Stimulated activated CD8-positive, alpha-beta memory T cell treated with anti-CD3 and anti-CD28 coated beads, Interleukin-4, amount 100 ng/mL, for 48 hours (primary cell): ENCODE measurements around the gene COPRS.
"Not testable (repeated sequence)": the region's sequence is repeated elsewhere in the genome, so short reads cannot be mapped to it uniquely, and the experiment has no call there.

Experiments used
- DNase-seq: peaks from one replicate; pipeline ENCODE4 v3.0.0-alpha.2; 2020

COPRS gene

DNA sequence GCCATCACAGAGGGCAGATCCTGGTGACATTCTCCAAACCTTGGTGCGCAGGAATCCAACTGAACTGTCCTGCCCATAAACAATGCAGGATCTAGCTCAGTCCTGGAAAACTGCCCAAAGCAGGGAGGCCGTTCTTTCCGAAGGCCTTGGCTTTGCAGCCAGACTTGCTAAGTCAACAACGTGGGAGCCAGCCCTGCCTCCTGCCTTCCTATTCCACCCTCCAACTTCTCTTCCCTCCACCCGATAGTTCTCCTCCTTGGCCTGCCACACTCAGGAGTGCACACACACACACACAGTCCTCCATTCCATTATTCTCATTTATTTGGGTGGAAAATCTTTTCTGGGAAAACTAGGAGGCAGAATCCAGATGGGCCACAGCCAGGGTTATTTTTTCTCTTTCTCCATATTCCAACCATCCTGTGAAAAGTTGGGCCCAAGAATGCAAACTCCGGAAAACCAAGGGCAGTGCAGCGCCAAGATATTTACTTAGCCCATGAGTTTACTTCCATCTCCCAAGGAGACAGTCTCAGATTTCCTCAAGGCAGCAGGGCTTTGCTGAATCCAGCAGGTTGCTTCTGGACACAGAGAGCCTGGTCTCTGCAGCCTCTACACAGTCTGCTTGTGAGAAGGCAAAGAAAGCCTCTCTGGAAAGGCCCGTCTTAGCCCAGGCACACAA is 15.8 kb downstream of the COPRS start:
- DNase-seq = no peak

DNA sequence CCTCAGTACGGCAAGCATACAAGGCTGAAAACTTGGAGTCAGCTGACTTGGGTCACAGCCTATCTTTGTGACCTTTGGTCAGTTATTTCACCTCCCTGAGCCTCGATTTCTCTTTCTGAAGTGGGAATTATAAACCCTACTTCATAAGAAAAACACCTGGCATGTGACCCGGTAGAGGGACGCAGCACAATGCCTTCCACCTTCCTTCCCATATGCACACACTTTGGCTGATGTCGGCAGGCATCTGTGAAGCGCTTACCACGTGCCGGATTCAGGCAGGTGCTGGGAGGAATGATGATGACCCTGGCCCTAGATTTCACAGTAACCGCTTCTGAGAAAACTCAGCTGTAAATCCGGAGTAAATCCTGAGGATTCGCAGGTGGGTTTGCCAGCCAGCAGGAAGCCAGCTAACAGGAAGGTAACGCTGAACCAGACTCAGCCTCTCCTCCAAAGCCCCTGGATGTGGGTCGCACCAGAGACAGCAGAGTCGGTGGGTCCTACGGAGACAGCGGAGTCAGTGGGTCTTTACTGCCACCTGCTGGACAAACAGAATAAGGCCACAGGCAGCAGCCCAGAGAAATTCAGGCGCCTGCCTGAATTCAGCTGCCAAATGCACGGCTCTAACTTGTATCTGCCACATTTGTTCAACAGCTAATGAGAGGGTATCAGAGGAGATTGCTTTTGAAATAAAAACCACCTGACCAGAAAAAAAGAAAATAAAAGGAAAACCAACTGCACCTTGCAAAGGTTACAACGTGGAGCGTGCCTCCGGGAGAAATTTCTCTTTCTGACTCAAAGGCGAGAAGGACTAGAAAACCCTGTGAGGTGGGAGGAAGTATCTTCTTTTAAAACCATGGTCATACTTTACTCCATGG is 16.6 kb downstream of the COPRS start:
- DNase-seq = peak; percentile 77

DNA sequence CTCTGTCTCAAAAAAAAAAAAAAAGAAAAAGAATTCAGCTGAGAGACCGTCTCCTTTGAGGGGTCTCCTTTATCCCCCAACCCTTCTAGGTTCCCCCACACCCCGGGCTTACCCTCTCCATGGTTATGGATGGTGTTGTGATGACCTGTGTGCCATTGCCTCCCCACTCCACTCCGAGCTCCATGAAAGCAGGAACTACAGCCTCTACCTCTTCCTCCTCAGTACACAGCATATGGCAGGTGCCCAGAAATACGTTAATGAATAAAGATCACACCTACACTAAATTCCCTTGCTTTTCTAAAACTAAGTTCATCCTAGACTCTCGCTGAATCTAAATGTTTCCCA is 17.2 kb downstream of the COPRS start:
- DNase-seq = no peak

DNA sequence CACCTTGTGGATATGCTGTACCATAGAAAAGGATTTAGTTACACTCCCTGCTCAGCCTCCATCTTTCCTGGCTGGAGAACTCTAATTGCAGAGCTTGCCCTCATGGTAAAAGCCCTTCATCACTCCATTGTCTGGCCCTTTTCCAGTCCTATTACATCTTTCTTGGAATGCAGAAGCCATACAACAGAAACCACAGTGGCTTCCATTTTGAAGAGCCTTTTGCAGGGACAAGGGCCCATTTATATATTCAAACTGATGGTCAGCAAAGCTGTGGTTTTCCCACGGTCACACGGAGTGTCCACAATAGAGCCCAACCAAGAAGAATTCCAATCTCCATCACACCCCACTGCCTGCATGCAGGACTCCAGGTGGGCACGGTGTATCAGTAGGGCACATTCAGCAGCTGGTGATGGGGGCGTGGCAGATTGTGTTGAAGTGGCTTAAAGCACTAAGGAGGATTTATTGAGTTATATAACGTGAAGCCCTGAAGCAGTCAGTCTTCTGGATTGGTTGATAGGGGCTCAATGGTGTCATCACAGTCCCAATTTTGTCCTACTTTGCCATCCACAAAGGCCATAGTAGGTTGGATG is 20.3 kb downstream of the COPRS start:
- no peak for DNase-seq

DNA sequence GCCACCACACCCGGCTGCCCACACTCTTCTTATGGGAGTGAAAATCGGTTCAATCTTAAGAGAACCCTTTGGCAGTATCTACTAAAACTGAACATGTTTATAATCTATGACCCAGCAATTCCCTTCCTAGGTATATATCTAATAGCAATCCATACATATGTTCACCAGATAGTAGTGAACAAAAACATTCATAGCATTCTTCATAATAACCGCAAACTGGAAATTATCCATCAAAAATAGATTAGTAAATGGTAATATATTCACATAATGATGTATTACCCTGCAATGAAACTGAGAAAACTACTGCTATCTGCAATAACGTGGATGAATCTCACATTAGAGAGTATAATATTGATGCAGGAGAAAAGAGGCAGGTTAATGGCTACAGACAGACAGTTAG is 23.1 kb downstream of the COPRS start:
- no peak for DNase-seq

DNA sequence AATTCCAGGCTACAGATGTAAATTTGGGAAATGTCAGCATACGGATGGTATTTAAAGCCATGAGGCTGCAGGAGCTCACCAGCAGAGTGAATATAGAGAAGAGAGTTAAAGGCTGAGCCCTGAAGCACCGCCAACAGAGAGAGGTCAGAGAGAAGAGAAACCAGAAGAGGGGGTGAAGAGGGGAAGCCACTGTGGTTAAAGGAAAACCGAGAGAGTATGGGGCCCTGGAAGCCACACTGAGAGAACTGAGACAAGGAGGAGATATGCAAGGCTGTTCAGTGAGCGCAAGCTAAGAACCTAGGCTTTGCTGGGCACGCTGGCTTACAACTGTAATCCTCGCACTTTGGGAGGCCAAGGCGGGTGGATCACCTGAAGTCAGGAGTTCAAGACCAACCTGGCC is 24.6 kb downstream of the COPRS start:
- DNase-seq = no peak

DNA sequence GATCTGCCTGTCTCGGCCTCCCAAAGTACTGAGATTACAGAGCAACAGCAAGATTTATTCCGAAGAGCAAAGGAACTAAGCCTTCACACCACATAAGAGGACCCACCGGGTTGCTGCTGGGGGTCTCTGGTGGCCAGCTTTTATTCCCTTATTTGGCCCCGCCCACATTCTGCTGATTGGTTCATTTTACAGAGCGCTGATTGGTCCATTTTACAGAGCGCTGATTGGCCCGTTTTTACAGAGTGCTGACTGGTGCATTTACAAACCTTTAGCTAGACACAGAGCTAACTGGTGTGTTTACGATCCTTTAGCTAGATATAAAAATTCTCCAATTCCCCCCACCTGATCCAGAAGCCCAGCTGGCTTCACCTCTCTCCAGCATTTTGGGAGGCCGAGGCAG is 26.3 kb downstream of the COPRS start:
- no peak for DNase-seq

DNA sequence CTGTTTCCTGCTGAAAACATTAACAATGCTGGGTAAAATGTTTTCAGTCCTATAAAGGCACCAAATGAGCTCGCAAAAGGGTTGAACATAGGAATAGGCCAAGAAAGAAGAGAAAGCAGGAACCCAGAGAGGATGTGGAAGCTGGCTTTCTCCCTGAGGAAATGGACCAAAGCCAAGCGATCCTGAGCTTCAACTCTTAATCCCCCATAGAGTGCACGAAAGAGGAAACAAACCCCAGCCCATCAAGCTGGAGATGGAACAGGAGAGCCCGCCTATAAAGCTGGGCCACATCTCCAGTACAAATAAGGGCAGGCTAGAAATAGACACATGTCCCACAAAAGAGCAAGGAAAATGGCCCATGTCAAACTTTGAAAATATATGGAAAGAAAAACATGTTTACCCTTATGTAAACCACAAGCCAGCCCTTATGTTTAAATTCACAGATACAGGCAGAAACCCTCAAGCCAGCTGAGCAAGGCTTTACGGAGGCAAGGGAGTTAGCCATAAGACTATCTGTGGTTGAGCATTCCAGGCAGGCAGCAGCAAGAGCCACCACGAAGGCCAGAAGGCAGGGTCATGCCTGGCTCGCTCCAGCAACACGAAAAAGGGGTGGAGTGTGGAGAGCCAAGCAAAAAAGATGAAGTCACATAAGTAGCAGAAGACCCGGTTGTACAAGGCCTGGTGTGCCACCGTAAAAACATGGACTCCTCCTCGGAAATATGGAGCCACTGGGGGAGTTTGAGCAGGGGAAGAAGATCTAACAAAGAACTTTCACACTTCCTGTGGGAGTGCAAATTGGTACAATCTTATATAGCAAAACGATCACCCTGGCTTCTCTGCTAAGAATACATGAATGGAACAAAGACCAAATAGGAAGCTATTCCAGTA is 27.8 kb downstream of the COPRS start:
- no peak for DNase-seq

DNA sequence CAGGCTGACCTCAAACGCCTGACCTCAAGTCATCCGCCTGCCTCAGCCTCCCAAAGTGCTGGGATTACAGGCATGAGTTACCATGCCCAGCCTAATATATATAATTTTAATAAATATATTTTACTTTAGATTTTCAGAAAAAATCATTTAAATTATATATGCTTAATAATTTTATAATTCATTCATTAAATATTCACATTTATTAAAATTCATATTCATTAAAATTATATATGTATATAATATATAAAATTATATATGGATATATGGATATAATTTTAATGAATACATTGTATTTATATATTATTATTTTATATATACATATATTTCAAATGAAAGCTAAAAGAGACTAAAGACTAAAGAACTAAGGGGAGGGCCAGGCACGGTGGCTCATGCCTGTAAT is 29.4 kb downstream of the COPRS start:
- no peak for DNase-seq

DNA sequence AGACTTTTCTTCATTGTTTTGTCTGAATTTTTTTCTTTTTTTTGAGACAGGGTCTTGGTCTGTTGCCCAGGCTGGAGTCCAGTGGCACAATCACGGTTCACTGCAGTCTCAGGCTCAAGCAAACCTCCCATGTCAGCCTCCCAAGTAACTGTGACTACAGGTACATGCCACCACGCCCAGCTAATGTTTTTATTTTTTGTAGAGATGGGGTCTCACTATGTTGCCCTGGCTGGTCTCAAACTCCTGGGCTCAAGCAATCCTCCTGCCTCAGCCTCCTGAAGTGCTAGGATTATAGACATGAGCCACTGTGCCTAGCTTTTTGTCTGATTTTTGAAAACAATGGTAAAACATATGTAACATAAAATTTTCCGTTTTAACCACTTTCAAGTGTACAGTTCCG is 30.1 kb downstream of the COPRS start:
- not testable (repeated sequence) for DNase-seq

DNA sequence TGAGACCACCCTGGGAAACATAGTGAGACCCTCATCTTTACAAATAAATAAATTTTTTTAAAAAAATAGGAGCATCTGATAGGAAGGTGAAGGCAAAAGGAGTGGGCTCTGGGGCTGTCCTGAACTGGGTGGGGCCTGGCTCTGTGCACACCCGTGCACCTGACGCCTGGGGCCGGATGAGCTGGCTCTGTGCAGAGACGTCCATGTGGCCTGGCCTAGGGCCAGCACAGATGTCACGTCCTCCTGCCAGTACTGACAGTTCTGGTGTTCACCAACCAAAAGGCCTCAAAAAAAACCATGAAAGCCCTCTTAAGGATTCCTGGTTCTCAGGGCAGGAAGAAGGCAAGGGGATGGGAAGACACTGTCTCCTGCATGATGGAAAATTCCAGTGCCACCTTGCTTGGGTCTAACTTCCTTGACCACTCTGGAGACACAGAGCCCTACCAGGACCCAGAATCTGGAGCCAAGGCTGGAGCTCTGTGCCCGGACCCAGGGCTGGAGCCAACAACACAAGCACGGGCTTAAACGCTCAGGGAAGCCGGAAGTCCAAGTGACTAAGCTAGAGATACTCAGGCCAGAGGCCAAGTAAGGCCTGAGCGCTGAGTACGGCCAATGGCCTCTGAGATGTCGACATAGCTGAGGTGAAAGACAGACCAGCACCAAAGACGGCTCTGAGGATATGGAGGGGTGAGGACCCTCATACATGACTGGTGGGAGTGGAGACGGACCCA is 32.9 kb downstream of the COPRS start:
- no peak for DNase-seq

DNA sequence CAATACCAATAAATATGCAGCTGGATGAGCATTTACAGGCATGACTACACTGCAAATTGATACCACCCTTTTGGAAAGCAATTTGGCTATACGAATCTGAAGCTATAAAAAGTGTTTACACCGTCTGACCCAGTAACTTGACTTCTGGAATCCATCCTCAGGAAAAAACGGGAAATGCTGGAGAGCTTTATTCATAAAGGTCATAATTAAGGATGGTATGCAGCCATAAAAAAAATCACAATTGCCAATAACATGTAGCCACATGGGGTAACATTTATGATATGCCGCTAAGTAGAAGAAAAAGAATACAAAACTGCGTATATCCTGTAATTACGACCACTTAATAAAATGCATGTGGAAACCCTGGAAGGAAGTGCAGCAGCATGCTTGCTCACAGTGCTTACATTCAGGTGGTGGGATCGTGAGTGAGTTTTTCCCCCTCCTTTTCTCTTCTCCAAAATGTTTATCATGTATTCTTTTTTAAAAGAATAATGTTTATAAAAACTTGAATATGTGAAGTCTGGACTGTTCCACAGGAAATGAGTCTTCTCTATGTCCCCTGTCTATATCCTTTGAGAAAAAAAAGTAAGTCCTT is 34.2 kb downstream of the COPRS start:
- DNase-seq = no peak

DNA sequence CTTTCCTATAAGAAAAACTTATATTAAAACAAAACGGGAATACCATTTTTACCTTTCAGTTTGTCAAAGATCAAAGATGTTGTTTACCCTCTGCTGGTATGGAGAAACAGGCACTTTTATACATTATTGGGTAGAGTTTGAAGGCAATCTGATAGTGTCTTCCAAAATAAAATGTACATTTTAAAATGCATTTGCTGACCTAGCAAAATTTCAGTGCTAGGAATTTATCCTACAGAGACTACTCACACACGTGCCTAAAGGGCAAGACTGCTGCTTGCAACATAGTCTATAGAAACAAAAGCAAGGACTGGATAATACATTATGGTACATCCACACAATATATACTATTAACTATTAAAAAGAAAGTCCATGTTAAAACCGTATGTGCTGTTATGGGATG is 36.0 kb downstream of the COPRS start:
- DNase-seq = no peak

DNA sequence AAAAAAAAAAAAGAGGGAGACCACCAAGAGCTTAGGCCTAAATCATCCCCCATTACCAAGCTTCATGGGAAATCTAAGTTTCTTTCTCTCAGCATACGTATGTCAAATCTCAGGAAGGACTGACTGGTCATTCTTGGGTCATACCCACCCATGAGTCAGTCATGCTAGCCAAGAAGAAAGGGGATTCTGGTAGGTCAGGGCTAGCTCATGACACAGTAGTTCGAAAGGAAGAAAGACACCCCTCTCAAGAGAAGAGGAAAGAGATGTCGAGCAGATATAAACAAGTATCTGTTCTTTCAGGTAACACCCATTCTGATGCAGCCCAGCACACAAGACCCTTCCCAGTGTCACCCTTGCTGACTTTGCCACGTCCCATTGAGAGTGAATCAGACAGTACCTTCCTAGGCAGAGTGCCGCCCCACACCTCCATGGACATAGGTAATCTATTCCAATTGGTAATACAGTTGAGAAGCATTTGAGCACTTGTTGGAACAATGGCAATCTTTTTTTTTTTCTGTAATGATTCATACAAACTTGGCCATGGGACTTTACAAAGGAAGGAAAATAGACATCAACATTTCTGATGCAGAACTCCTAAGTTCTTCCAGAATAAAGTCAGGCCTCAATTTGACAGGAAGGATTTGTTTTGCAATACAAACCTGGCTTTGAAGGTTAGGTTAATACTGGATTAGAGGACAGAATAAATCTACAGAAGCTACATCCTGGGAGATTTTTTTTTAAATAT is 38.2 kb downstream of the COPRS start:
- DNase-seq = no peak

DNA sequence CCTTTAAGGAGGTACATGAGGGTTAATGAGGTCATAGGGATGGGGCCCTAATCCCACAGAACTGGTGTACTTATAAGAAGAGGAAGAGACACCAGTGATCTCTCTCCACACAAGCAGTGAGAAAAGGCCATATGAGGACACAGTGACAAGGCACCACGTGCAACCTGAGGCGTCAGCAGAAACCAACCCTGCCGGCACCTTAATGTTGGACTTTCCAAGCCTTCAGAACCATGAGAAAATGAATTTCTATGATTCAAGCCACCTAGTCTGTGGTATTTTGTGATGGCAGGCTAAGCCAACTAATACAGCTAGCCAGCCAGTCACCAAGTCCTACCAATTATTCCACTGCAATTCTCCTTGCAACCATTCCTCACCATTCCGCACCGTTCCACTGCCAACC is 39.5 kb downstream of the COPRS start:
- no peak for DNase-seq

DNA sequence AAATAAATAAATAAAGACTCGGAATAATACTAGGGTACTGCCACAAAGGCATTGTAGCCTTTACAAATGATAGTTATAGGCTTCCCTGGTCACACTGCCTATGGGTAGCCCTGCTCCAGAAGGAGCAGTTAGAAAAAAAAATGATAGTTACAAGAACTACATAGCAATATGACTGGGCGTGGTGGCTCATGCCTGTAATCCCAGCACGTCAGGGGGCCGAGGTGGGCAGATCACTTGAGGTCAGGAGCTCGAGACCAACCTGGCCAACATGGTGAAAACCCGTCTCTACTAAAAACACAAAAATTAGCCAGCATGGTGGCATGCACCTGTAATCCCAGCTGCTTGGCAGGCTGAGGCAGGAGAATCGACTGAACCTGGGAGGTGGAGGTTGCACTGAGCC is 40.2 kb downstream of the COPRS start:
- not testable (repeated sequence) for DNase-seq

DNA sequence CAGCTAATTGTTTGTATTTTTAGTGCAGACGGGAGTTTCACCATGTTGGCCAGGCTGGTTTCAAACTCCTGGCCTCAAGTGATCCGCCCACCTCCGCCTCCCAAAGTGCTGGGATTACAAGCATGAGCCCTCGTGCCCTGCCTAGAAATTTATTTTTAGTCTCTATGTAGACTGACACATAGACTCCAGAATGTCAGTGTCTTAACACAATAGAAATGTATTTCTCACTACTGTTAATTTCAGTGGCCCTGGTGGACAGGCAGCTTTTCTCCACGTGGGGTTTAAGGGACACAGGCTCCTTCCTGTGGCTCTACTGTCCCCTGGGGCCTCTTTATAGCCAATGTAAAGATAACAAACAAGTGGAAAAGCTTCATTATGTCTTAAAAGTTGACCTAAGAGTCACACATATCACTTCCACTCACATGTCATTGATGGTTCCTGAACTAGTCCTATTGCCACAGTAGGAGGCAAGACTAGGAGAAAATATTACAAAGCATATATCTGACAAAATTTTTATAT is 43.8 kb downstream of the COPRS start:
- DNase-seq = no peak

DNA sequence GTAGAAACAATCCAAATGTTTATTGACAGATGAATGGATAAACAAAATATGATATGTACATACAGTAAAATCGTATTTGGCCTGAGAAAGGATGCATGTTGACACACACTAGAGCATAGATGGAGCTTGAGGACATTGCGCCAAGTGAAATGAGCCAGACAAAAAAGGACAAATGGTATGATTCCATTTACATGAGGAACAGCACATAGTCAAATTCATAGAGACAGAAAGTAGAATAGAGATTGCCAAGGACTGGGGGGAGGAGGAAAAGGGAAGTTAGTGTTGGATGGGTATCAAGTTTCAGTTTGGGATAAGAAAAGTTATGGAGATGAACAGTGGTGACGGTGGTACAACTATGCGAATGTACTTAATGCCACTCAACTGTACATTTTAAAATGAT is 47.9 kb downstream of the COPRS start:
- no peak for DNase-seq

DNA sequence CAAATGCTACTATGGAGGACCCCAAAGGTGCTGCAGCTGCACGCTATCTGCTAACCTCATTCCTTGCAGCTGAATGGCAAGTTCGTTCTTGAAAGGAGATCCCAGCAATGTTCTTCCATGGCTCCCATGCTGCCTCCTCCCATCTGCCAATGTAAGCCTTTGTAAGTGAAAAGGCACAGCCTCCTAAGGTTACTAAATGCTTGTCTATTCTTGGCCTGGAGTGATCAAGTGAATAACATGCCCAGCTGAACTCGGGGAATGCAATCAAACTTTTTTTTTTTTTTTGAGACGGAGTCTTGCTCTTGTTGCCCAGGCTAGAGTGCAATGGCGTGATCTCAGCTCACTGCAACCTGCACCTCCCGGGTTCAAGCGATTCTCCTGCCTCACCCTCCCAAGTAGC is 49.2 kb downstream of the COPRS start:
- DNase-seq = not testable (repeated sequence)

DNA sequence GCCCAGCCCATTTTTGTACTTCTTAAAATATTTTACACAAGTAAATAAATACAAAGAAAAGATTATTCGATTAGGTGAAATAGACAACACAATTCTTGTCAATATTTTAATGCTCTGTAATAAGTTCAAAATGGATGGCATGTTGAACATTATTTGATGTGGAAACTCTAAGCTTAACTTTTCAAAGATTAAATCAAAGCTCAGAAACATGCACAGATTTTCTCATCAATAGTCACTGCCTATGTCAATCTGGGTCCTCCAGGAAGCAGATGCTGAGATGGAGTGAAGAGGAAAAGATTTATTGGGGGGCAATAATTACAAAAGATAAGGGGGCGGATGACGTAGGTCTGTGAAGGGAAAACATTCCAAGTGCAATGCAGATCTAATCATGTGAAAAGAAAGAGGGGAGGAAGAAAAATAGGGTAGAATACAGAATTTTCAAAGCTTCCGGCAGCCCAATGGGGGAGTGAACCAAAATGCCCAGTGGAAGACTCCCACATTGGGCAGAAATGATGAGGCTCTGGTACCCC is 50.5 kb downstream of the COPRS start:
- no peak for DNase-seq

DNA sequence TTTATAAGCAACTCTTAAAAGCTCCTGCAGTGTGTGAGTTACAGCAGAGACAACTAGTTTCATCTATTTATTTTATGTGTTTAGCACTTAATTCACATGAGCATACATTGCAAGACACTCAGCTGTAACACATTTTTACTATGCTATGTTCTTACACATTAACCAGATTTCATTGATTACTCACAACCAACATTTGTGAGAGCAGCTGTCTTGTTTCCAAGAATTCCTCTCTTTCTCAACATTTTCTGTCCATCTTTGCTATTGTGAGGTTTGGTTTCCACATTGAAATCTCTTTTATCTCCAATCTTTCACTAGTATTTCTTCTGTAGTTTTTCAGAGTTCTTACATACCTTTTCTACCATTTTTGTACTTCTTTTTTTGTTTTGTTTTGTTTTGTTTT is 51.2 kb downstream of the COPRS start:
- no peak for DNase-seq
